Vagina (tissue), 2 donors: ENCODE measurements around the gene FAM181A. TPM values are rescaled to one million over a fixed set of nuclear protein-coding genes. Genes with fewer than 3 reads are reported as not detected.

Experiments
- DNase-seq, 2 donors: peaks; one replicate each; pipeline ENCODE4 v3.0.0-alpha.2; 2017; ENCODE audit errors: extremely low spot score in 2 of 2
- H3K27ac ChIP-seq: fragments of 200-600 bp; sonication (generic); one replicate; pipeline ENCODE4 v1.5.1; 2019
- H3K27me3 ChIP-seq: fragments of 200-600 bp; sonication (generic); one replicate; pipeline ENCODE4 v1.5.1; 2019
- H3K36me3 ChIP-seq, 2 donors: fragments of 200-600 bp; sonication (generic); one replicate each; pipeline ENCODE4 v1.5.1; 2017 to 2019
- H3K4me1 ChIP-seq: fragments of 200-600 bp; sonication (generic); one replicate; pipeline ENCODE4 v1.5.1; 2019
- H3K4me3 ChIP-seq, 2 donors: fragments of 200-600 bp; sonication (generic); 1 replicate in 1 of 2; 2 replicates in 1 of 2; pipeline ENCODE4 v1.5.1; 2016 to 2019
- H3K9me3 ChIP-seq: fragments of 200-600 bp; sonication (generic); one replicate; pipeline ENCODE4 v1.5.1; 2019
- POLR2A ChIP-seq, 2 donors: fragments of 450-650 bp; IDR thresholded peaks; one replicate each; pipeline ENCODE4 v1.6.1; 2017; ENCODE audit warnings: antibody characterized with exemption in 2 of 2, mild to moderate bottlenecking in 2 of 2, moderate library complexity in 2 of 2
- POLR2AphosphoS5 ChIP-seq, 2 donors: sonication (generic); formaldehyde crosslinking; IDR thresholded peaks; one replicate each; pipeline ENCODE4 v1.9.0; 2017; ENCODE audit warnings: antibody characterized with exemption in 2 of 2, mild to moderate bottlenecking in 2 of 2, low read depth in 1 of 2; ENCODE audit not compliant: insufficient read depth in 1 of 2
- intact Hi-C: fragments of 100-400 bp; cut with DNase I; formaldehyde crosslinking; loops from one replicate; pipeline ENCODE4 v1.15.1; 2023
- total RNA-seq: library from RNA; depleted of rRNA; stranded (reverse); fragments of >200 nt; gene quantifications from one replicate; pipeline ENCODE4 v1.2.3, GENCODE V29; 2016
- TF ChIP-seq, protein P1 (sequence below), 3 experiments: fragments of 450-650 bp in 2 of 3; fragments of 200-600 bp in 1 of 3; sonication (generic) in 1 of 3; IDR thresholded peaks; one replicate each; pipeline ENCODE4 v1.5.1; 2017 to 2019; ENCODE audit warnings: antibody characterized with exemption in 3 of 3, mild to moderate bottlenecking in 2 of 3, moderate library complexity in 2 of 3

The FAM181A gene
- total RNA-seq, 1 donor from 2014 or later, result not detected

GRCh38 chr14:93954900-93955849, 28.0 kb downstream of the FAM181A start:
- Histone ChIP-seq H3K27ac (no peak overlapping the region), H3K4me3 (no peak overlapping the region), H3K4me1 (peaks cover 17% of the 10 kb centered on the region), H3K36me3 (no peaks in the 10 kb centered on the region), H3K9me3 (no peaks in the 10 kb centered on the region), H3K27me3 (no peaks in the 10 kb centered on the region)
- DNase-seq, result no peak
- intact Hi-C loops, result no loop called here
- TF ChIP-seq, protein P1, sequence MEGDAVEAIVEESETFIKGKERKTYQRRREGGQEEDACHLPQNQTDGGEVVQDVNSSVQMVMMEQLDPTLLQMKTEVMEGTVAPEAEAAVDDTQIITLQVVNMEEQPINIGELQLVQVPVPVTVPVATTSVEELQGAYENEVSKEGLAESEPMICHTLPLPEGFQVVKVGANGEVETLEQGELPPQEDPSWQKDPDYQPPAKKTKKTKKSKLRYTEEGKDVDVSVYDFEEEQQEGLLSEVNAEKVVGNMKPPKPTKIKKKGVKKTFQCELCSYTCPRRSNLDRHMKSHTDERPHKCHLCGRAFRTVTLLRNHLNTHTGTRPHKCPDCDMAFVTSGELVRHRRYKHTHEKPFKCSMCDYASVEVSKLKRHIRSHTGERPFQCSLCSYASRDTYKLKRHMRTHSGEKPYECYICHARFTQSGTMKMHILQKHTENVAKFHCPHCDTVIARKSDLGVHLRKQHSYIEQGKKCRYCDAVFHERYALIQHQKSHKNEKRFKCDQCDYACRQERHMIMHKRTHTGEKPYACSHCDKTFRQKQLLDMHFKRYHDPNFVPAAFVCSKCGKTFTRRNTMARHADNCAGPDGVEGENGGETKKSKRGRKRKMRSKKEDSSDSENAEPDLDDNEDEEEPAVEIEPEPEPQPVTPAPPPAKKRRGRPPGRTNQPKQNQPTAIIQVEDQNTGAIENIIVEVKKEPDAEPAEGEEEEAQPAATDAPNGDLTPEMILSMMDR (IDR thresholded peaks at IDR 0.05), result no peak
- TF ChIP-seq POLR2AphosphoS5 (IDR thresholded peaks at IDR 0.05; ENCODE audit: insufficient read depth in 1 of 2, low read depth in 1 of 2) (peak in 1 of 2 donors; percentile 18), POLR2A (IDR thresholded peaks at IDR 0.05) (no peak)

DNA sequence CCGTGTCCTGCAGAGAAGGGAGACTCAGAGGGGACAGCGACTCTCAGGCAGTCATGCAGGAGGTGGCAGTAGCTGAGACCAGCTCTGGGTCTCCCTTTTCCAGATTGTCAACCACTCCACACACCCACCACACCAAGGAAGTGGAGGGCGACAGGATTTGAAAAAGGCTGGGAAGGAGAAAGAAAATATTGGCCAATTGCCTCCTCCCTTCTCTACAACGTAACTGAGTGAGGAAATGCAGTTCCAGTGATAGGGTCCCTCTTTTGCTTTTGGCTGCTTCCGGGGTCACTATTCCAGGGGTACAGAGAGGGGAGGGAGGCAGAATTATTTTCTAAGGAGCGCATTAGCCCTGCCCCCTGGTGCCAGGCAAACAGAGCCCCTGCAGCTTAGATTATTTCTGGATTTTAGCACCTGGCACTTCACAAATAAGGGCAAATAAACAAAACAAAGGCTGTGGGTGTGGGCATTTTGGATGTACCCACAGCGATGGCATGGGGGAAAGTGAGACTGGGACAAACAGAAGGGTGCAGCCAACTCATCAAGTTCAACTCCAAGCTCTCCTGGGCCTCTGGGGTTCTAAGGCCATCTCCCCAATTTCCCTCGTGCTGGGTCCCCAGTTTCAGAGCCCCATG, 28.8 kb downstream of the FAM181A start:
- intact Hi-C loops, result no loop called here
- TF ChIP-seq POLR2A (IDR thresholded peaks at IDR 0.05) (no peak), POLR2AphosphoS5 (IDR thresholded peaks at IDR 0.05; ENCODE audit: insufficient read depth in 1 of 2, low read depth in 1 of 2) (no peak)
- TF ChIP-seq, protein P1 (IDR thresholded peaks at IDR 0.05), result no peak
- no peak overlapping the region for H3K27ac ChIP-seq
- no peak overlapping the region for H3K4me3 ChIP-seq
- no peaks in the 10 kb centered on the region for H3K27me3 ChIP-seq
- H3K36me3 ChIP-seq, result no peaks in the 10 kb centered on the region
- H3K9me3 ChIP-seq, result no peaks in the 10 kb centered on the region
- DNase-seq, result no peak
- peaks cover 17% of the 10 kb centered on the region for H3K4me1 ChIP-seq

DNA sequence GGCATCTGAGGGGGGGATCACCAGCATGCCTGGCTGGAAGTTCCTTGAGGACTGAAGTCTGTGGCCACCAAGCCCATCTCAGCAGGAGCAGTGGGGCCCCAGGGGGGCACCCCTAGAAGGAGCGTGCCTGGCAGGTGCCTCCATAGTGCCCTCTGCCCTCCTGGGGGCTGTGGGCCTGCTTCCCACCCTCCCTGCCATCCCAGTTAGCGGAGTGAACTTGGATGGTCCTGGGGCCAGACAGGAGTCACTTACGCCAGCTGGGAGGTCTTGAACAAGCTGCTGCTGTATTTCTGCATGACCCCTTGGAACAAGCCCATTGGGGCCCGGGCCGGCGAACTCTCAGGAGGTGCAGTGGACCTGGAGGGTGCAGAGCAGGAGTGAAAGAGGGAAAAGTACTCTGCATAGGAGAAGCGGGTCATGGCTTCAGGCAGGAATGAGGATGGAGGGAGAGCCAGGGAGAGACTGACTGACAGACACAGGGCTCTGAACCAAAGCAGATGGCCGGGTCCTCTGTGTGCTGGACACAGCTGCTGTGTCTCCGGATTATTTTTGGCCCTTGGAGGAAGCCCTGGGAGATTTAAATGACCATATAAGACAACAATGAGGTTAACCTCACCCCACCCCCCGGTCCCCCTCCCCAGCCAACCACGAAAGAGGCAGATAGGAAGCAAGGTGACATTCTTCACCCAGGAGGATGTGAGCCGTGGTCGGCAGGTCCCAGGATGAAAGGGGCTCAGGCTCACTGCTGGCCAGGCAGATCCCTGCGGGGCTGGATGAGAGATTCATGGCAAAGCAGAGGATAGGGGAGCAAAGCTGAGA, 29.6 kb downstream of the FAM181A start:
- TF ChIP-seq, protein P1 (IDR thresholded peaks at IDR 0.05), result no peak
- TF ChIP-seq POLR2A (IDR thresholded peaks at IDR 0.05), result no peak
- no peak for TF ChIP-seq POLR2AphosphoS5 (IDR thresholded peaks at IDR 0.05; ENCODE audit: insufficient read depth in 1 of 2, low read depth in 1 of 2)
- H3K36me3 ChIP-seq, result no peaks in the 10 kb centered on the region
- intact Hi-C loops, result no loop called here
- no peaks in the 10 kb centered on the region for H3K9me3 ChIP-seq
- peaks cover 17% of the 10 kb centered on the region for H3K4me1 ChIP-seq
- no peak overlapping the region for H3K4me3 ChIP-seq
- no peaks in the 10 kb centered on the region for H3K27me3 ChIP-seq
- DNase-seq, result no peak
- no peak overlapping the region for H3K27ac ChIP-seq

- H3K4me1 ChIP-seq, result peaks cover 17% of the 10 kb centered on the region
- DNase-seq, result no peak
- H3K27me3 ChIP-seq, result no peaks in the 10 kb centered on the region
- no peaks in the 10 kb centered on the region for H3K36me3 ChIP-seq
- no peak overlapping the region for H3K4me3 ChIP-seq
- intact Hi-C loops, result no loop called here
- no peaks in the 10 kb centered on the region for H3K9me3 ChIP-seq
- no peak for TF ChIP-seq POLR2A (IDR thresholded peaks at IDR 0.05)
- TF ChIP-seq POLR2AphosphoS5 (IDR thresholded peaks at IDR 0.05; ENCODE audit: insufficient read depth in 1 of 2, low read depth in 1 of 2), result no peak
- TF ChIP-seq, protein P1 (IDR thresholded peaks at IDR 0.05), result no peak
- H3K27ac ChIP-seq, result no peak overlapping the region
Observed at GRCh38 chr14:93957333-93957710, 30.2 kb downstream of the FAM181A start.
